Smooth muscle cell (in vitro differentiated cells): ENCODE data around the gene ZXDC. TPM values are rescaled to one million over a fixed set of nuclear protein-coding genes. Genes with fewer than 3 reads are reported as not detected.

Experiments used
- DNase-seq: peaks from one replicate; lab custom pipeline; 2025; ENCODE audit not compliant: unreplicated experiment; lab: John Stamatoyannopoulos, UW
- H2AFZ ChIP-seq: fragments of 200-600 bp; sonication (generic); 2 replicates; pipeline ENCODE4 v1.6.0; 2016; ENCODE audit warnings: antibody characterized with exemption, low read depth, mild to moderate bottlenecking
- H3F3A ChIP-seq: fragments of 200-600 bp; sonication (generic); 2 replicates; pipeline ENCODE4 v1.6.0; 2017; ENCODE audit warnings: antibody characterized with exemption, low read depth
- H3K27ac ChIP-seq: fragments of 200-600 bp; sonication (generic); 2 replicates; pipeline ENCODE4 v1.5.1; 2016; ENCODE audit warnings: low read depth, mild to moderate bottlenecking
- H3K27me3 ChIP-seq: fragments of 200-600 bp; sonication (generic); 2 replicates; pipeline ENCODE4 v1.6.1; 2016; ENCODE audit warnings: low read depth, mild to moderate bottlenecking
- H3K36me3 ChIP-seq: fragments of 200-600 bp; sonication (generic); 2 replicates; pipeline ENCODE4 v1.5.1; 2016; ENCODE audit warnings: low read depth
- H3K4me1 ChIP-seq: fragments of 200-600 bp; sonication (generic); 2 replicates; pipeline ENCODE4 v1.5.1; 2016; ENCODE audit warnings: low read depth
- H3K4me2 ChIP-seq: fragments of 200-600 bp; sonication (generic); 2 replicates; pipeline ENCODE4 v1.6.0; 2016; ENCODE audit warnings: mild to moderate bottlenecking
- H3K4me3 ChIP-seq: fragments of 200-600 bp; sonication (generic); 2 replicates; pipeline ENCODE4 v1.5.1; 2016; ENCODE audit warnings: mild to moderate bottlenecking
- H3K79me2 ChIP-seq: fragments of 200-600 bp; sonication (generic); 2 replicates; pipeline ENCODE4 v1.6.0; 2016; ENCODE audit warnings: low read depth, mild to moderate bottlenecking
- H3K9ac ChIP-seq: fragments of 200-600 bp; sonication (generic); 2 replicates; pipeline ENCODE4 v1.6.0; 2016; ENCODE audit warnings: low read depth
- H3K9me3 ChIP-seq: fragments of 200-600 bp; sonication (generic); replicated peaks from 2 replicates; pipeline ENCODE4 v1.5.1; 2016; ENCODE audit warnings: low read depth
- H4K20me1 ChIP-seq: fragments of 200-600 bp; sonication (generic); 2 replicates; pipeline ENCODE4 v1.6.0; 2016; ENCODE audit warnings: low read depth
- WGBS: methylation state at CpG from one replicate; pipeline ENCODE4 v1.1.7; 2016; ENCODE audit warnings: low lambda C conversion rate; 5-methylcytosine and 5-hydroxymethylcytosine counted together
- polyA plus RNA-seq: library from polyadenylated mRNA; unstranded; fragments of >200 nt; fragmentation: Nextera tagmentation; extraction: Ambion mirVana; gene quantifications from 2 replicates; pipeline ENCODE4 v1.2.1, GENCODE V29; 2016
- total RNA-seq: library from RNA; depleted of rRNA; stranded (reverse); fragments of >200 nt; gene quantifications from 2 replicates; pipeline ENCODE4 v1.2.3, GENCODE V29; 2014
- TF ChIP-seq, protein P1 (sequence below): fragments of 200-600 bp; sonication (generic); IDR thresholded peaks from 2 replicates; pipeline ENCODE4 v1.5.1; 2017; ENCODE audit warnings: borderline replicate concordance, mild to moderate bottlenecking, antibody characterized with exemption; ENCODE audit not compliant: insufficient read depth, poor library complexity, severe bottlenecking

Gene ZXDC
- total and polyA plus RNA-seq, 2 experiments from 2014 or later: 9.2 to 20.4 TPM

DNA sequence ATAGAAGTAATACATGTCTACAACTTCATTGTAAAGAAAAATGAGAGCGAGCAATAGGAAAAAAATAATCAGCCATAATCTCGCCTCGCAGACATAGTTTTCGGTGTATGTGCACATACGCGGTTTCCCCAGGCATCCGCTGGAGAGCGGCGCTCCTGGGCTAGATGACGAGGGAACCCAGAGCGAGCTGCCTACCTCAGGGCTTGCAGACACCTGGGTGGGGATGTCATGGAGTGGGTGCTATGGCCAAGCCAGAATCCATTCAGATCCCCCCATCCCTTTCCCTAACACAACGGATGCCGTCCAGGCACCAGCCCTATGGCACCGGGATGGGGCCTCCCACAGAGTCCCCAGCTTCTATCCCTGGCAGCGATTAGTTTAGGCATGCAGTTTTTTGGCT, 85.5 kb downstream of the ZXDC start:
- TF ChIP-seq, protein P1, sequence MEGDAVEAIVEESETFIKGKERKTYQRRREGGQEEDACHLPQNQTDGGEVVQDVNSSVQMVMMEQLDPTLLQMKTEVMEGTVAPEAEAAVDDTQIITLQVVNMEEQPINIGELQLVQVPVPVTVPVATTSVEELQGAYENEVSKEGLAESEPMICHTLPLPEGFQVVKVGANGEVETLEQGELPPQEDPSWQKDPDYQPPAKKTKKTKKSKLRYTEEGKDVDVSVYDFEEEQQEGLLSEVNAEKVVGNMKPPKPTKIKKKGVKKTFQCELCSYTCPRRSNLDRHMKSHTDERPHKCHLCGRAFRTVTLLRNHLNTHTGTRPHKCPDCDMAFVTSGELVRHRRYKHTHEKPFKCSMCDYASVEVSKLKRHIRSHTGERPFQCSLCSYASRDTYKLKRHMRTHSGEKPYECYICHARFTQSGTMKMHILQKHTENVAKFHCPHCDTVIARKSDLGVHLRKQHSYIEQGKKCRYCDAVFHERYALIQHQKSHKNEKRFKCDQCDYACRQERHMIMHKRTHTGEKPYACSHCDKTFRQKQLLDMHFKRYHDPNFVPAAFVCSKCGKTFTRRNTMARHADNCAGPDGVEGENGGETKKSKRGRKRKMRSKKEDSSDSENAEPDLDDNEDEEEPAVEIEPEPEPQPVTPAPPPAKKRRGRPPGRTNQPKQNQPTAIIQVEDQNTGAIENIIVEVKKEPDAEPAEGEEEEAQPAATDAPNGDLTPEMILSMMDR: no peak
- Histone ChIP-seq H3K9ac (no peak overlapping the region), H3K4me2 (no peak overlapping the region), H3K36me3 (no peaks in the 10 kb centered on the region), H3K4me3 (no peak overlapping the region), H3K4me1 (peaks cover 6% of the 10 kb centered on the region), H3K79me2 (no peaks in the 10 kb centered on the region), H3K9me3 (no peaks in the 10 kb centered on the region), H3K27ac (no peak overlapping the region), H3F3A (no peaks in the 10 kb centered on the region), H3K27me3 (peaks cover 3% of the 10 kb centered on the region), H4K20me1 (no peaks in the 10 kb centered on the region), H2AFZ (no peak overlapping the region)
- whole genome bisulfite sequencing: 96% methylated on average over 15 of the region's 15 CpGs
- DNase-seq: no peak

- Histone ChIP-seq H3K4me2 (no peak overlapping the region), H3K4me1 (peaks cover 5% of the 10 kb centered on the region), H3K9ac (no peak overlapping the region), H3K36me3 (no peaks in the 10 kb centered on the region), H2AFZ (peak overlapping the region; percentile 35), H4K20me1 (no peaks in the 10 kb centered on the region), H3F3A (no peaks in the 10 kb centered on the region), H3K27ac (no peak overlapping the region), H3K4me3 (no peak overlapping the region), H3K9me3 (no peaks in the 10 kb centered on the region), H3K27me3 (no peaks in the 10 kb centered on the region), H3K79me2 (no peaks in the 10 kb centered on the region)
- WGBS: 78% methylated on average over 16 of the region's 17 CpGs
- TF ChIP-seq, protein P1: no peak
- DNase-seq: no peak
Observed at GRCh38 chr3:126389794-126390146, 85.9 kb downstream of the ZXDC start.

DNA sequence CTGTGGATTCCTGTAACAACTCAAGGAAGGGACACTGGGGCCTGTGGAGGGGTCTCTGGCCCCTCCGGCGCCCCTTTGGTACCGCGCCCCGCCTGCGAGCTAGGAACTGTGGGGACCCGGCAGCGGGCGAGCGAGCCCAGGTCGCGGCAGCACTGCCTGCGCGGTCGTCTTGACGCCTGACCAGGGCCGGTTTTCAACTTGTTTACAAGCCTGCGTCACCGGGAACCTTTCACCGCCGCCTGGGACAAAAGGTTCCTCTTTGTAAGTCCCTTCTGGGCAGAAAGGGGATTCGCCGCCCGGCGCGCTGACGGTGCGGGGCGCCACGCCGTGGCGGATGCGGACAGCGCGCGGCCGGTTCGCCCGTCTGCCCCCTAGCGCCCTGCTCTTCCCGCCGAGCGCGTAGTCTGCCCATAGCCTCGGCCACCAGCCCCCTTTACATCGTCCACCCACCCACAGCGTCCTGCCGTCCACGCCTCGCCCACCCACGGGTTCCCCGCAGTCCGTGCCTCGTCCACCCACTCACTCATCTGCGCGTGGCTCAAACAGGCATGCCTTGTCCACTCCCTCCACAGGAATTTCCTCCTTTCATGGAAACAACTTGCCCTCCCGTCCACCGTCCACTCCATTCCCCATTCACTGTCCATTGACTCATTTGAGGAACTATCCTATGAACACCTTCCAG, 86.4 kb downstream of the ZXDC start:
- Histone ChIP-seq H3K4me2 (peak overlapping the region; percentile 92), H3K4me1 (peaks cover under 1% of the 10 kb centered on the region), H3K36me3 (no peaks in the 10 kb centered on the region), H3K27me3 (no peaks in the 10 kb centered on the region), H3K9ac (peak overlapping the region; percentile 45), H3F3A (no peaks in the 10 kb centered on the region), H4K20me1 (no peaks in the 10 kb centered on the region), H3K9me3 (no peaks in the 10 kb centered on the region), H2AFZ (peak overlapping the region; percentile 94), H3K27ac (no peak overlapping the region), H3K79me2 (no peaks in the 10 kb centered on the region), H3K4me3 (peak overlapping the region; percentile 48)
- peak; percentile 36 for DNase-seq
- TF ChIP-seq, protein P1: peak; percentile 93
- WGBS: 7% methylated on average over 46 of the region's 58 CpGs

Other genes with a start within 250 kb of the ZXDC start
- not detected in 2 replicates for gene KLF15, start 118.5 kb downstream of the ZXDC start, total RNA-seq
- gene KLF15, start 118.5 kb downstream of the ZXDC start, polyA plus RNA-seq: 0.13 TPM in 1 of 2 replicates, not detected in the other
- gene CFAP100, start 81.0 kb downstream of the ZXDC start, total RNA-seq: not detected in 2 replicates
- not detected in 2 replicates for gene CFAP100, start 81.0 kb downstream of the ZXDC start, polyA plus RNA-seq
- not detected in 2 replicates for gene UROC1, start 41.9 kb upstream of the ZXDC start, total RNA-seq
- gene UROC1, start 41.9 kb upstream of the ZXDC start, polyA plus RNA-seq: not detected in 2 replicates
- gene CHST13, start 48.3 kb upstream of the ZXDC start, total RNA-seq: not detected in 2 replicates
- gene CHST13, start 48.3 kb upstream of the ZXDC start, polyA plus RNA-seq: not detected in 2 replicates
- not detected in 2 replicates for gene C3orf22, start 83.0 kb upstream of the ZXDC start, total RNA-seq
- not detected in 2 replicates for gene C3orf22, start 83.0 kb upstream of the ZXDC start, polyA plus RNA-seq
- gene TXNRD3, start 179.2 kb upstream of the ZXDC start, total RNA-seq: 13.7 and 14.8 TPM in 2 replicates
- 19.2 and 27.2 TPM in 2 replicates for gene TXNRD3, start 179.2 kb upstream of the ZXDC start, polyA plus RNA-seq
- 6.7 and 8.9 TPM in 2 replicates for gene CHCHD6, start 228.3 kb upstream of the ZXDC start, total RNA-seq
- 24.3 and 27.2 TPM in 2 replicates for gene CHCHD6, start 228.3 kb upstream of the ZXDC start, polyA plus RNA-seq